H1 (cell line): ENCODE measurements around the gene CYP27C1. TPM values are rescaled to one million over a fixed set of nuclear protein-coding genes. Genes with fewer than 3 reads are reported as not detected.

Source experiments
- CTCF ChIA-PET: fragments of 300-600 bp; sonication (Branson Sonifier 250); formaldehyde crosslinking; loops from one replicate; lab custom pipeline; 2021; ENCODE audit not compliant: partially characterized antibody; lab: Charles Lee
- POLR2A ChIA-PET: fragments of 300-600 bp; sonication (Branson Sonifier 250); formaldehyde crosslinking; loops from one replicate; lab custom pipeline; 2021; ENCODE audit warnings: inconsistent platforms; ENCODE audit not compliant: partially characterized antibody; lab: Charles Lee
- DNase-seq, 2 experiments: peaks; one replicate each; pipeline versions ENCODE4 v3.0.0 to v3.0.0-alpha.2; 2010 to 2022; ENCODE audit warnings: low spot score in 2 of 2, low read depth in 1 of 2, mixed read lengths in 1 of 2
- FAIRE-seq: peaks from 2 replicates; lab custom pipeline; 2011; peaks lifted over from hg19 to GRCh38; lab: Jason Lieb, UNC
- H2AFZ ChIP-seq: 2 replicates; pipeline ENCODE4 v1.8.1; 2012; ENCODE audit warnings: low read length, inconsistent platforms
- H2AK5ac ChIP-seq: 2 replicates; pipeline ENCODE4 v1.6.1; 2013; ENCODE audit warnings: low read depth, low read length
- H2BK120ac ChIP-seq: replicated peaks from 2 replicates; pipeline ENCODE3; 2013; ENCODE audit warnings: low read depth, low read length, inconsistent platforms
- H2BK12ac ChIP-seq: 2 replicates; pipeline ENCODE4 v1.6.1; 2013; ENCODE audit warnings: low read depth, low read length
- H2BK15ac ChIP-seq: 2 replicates; pipeline ENCODE4 v1.6.1; 2013; ENCODE audit warnings: low read length
- H2BK20ac ChIP-seq: 2 replicates; pipeline ENCODE4 v1.6.1; 2013; ENCODE audit warnings: low read length
- H2BK5ac ChIP-seq: 2 replicates; pipeline ENCODE4 v1.6.1; 2013; ENCODE audit warnings: low read depth, low read length
- H3K14ac ChIP-seq: 2 replicates; pipeline ENCODE4 v1.6.1; 2013; ENCODE audit warnings: inconsistent platforms; ENCODE audit not compliant: insufficient read length
- H3K18ac ChIP-seq: 2 replicates; pipeline ENCODE4 v1.6.1; 2013; ENCODE audit warnings: low read length; ENCODE audit errors: extremely low read depth
- H3K23ac ChIP-seq: 2 replicates; pipeline ENCODE4 v1.6.1; 2013; ENCODE audit warnings: inconsistent platforms; ENCODE audit not compliant: insufficient read length
- H3K23me2 ChIP-seq: 2 replicates; pipeline ENCODE4 v1.6.1; 2013; ENCODE audit warnings: low read depth, low read length
- H3K27ac ChIP-seq: 2 replicates; pipeline ENCODE4 v1.6.1; 2011; ENCODE audit warnings: low read depth, low read length, inconsistent platforms
- H3K27me3 ChIP-seq, 4 experiments: replicated peaks in 1 of 4; 1 replicate in 1 of 4; 2 replicates in 3 of 4; pipeline versions ENCODE4 v1.6.1 to v1.8.1; 2011 to 2013; ENCODE audit warnings: low read length in 3 of 4, mild to moderate bottlenecking in 3 of 4, inconsistent platforms in 2 of 4, mixed read lengths in 2 of 4, moderate library complexity in 1 of 4; ENCODE audit not compliant: control insufficient read depth in 3 of 4, insufficient read depth in 3 of 4; ENCODE audit errors: extremely low read depth in 1 of 4
- H3K36me3 ChIP-seq, 4 experiments: 2 replicates each; pipeline versions ENCODE4 v1.6.1 to v1.8.1; 2011 to 2013; ENCODE audit warnings: mild to moderate bottlenecking in 4 of 4, low read length in 3 of 4, moderate library complexity in 2 of 4, control low read depth in 1 of 4, inconsistent platforms in 1 of 4; ENCODE audit not compliant: insufficient read depth in 4 of 4, control insufficient read depth in 2 of 4
- H3K4ac ChIP-seq: replicated peaks from 2 replicates; pipeline ENCODE3; 2013; ENCODE audit warnings: low read length, low read depth, mixed read lengths, inconsistent platforms; ENCODE audit not compliant: insufficient read length
- H3K4me1 ChIP-seq, 4 experiments: replicated peaks in 1 of 4; 1 replicate in 1 of 4; 2 replicates in 3 of 4; pipeline versions ENCODE4 v1.6.1 to v1.8.1; 2011 to 2013; ENCODE audit warnings: low read length in 3 of 4, inconsistent platforms in 2 of 4, mixed read lengths in 1 of 4; ENCODE audit not compliant: insufficient read depth in 4 of 4, control insufficient read depth in 3 of 4
- H3K4me2 ChIP-seq, 2 experiments: 2 replicates each; pipeline versions ENCODE4 v1.6.1 to v1.8.1; 2011 to 2013; ENCODE audit warnings: low read depth in 2 of 2, low read length in 2 of 2, control low read depth in 1 of 2, inconsistent platforms in 1 of 2, mild to moderate bottlenecking in 1 of 2; ENCODE audit not compliant: insufficient read depth in 1 of 2
- H3K4me3 ChIP-seq, 4 experiments: fragments of 200-600, 300-600 bp in 1 of 4; sonication (generic), shearing (Covaris generic), sonication (Bioruptor Twin) in 1 of 4; 2 replicates each; pipeline versions ENCODE4 v1.5.1 to v1.8.1; 2011 to 2016; ENCODE audit warnings: low read length in 4 of 4, low read depth in 3 of 4, control low read depth in 2 of 4, inconsistent platforms in 2 of 4, mild to moderate bottlenecking in 2 of 4, mixed read lengths in 1 of 4, moderate library complexity in 1 of 4; ENCODE audit not compliant: insufficient read depth in 2 of 4; ENCODE audit errors: extremely low read depth in 1 of 4
- H3K56ac ChIP-seq: replicated peaks from 2 replicates; pipeline ENCODE3; 2013; ENCODE audit warnings: low read depth, mild to moderate bottlenecking, mixed read lengths, low read length, inconsistent platforms; ENCODE audit not compliant: insufficient read length
- H3K79me1 ChIP-seq: 2 replicates; pipeline ENCODE4 v1.6.1; 2013; ENCODE audit warnings: low read depth, low read length, control low read depth
- H3K79me2 ChIP-seq, 2 experiments: 2 replicates each; pipeline versions ENCODE4 v1.6.1 to v1.8.1; 2012 to 2013; ENCODE audit warnings: low read length in 2 of 2, mild to moderate bottlenecking in 2 of 2, inconsistent platforms in 1 of 2; ENCODE audit not compliant: insufficient read depth in 2 of 2, control insufficient read depth in 1 of 2
- H3K9ac ChIP-seq, 4 experiments: replicated peaks in 1 of 4; 1 replicate in 1 of 4; 2 replicates in 3 of 4; pipeline versions ENCODE4 v1.6.1 to v1.8.1; 2011 to 2013; ENCODE audit warnings: low read depth in 3 of 4, low read length in 3 of 4, control low read depth in 2 of 4, mild to moderate bottlenecking in 2 of 4, moderate library complexity in 2 of 4, inconsistent platforms in 1 of 4; ENCODE audit errors: extremely low read depth in 1 of 4
- H3K9me3 ChIP-seq, 2 experiments: 2 replicates each; pipeline versions ENCODE4 v1.6.1 to v1.8.1; 2012 to 2013; ENCODE audit warnings: mild to moderate bottlenecking in 2 of 2, moderate library complexity in 2 of 2, control low read depth in 1 of 2, inconsistent platforms in 1 of 2, low read depth in 1 of 2, low read length in 1 of 2, mixed read lengths in 1 of 2; ENCODE audit not compliant: insufficient read depth in 2 of 2
- H4K20me1 ChIP-seq, 2 experiments: replicated peaks in 1 of 2; 2 replicates each; pipeline versions ENCODE3 to v1.8.1; 2011 to 2013; ENCODE audit warnings: inconsistent platforms in 2 of 2, low read length in 2 of 2, mild to moderate bottlenecking in 1 of 2; ENCODE audit not compliant: insufficient read depth in 2 of 2, control insufficient read depth in 1 of 2
- H4K5ac ChIP-seq: 2 replicates; pipeline ENCODE4 v1.6.1; 2013; ENCODE audit warnings: low read length, low read depth, mixed read lengths, inconsistent platforms; ENCODE audit not compliant: insufficient read length
- H4K8ac ChIP-seq: 2 replicates; pipeline ENCODE4 v1.8.0; 2013; ENCODE audit warnings: mild to moderate bottlenecking, moderate library complexity, low read length, inconsistent platforms; ENCODE audit not compliant: insufficient read depth; ENCODE audit errors: extremely low read depth
- H4K91ac ChIP-seq: replicated peaks from 2 replicates; pipeline ENCODE3; 2013; ENCODE audit warnings: low read length, mixed read lengths, inconsistent platforms; ENCODE audit not compliant: insufficient read length
- BACH1 ChIP-seq: IDR thresholded peaks from 2 replicates; pipeline ENCODE4 v1.6.1; 2012; ENCODE audit warnings: low read length, improper control_type of control experiment
- CBX5 ChIP-seq: fragments of 300-800, 300-1000 bp; sonication (generic); IDR thresholded peaks from 2 replicates; pipeline ENCODE4 v1.7.1; 2016; ENCODE audit warnings: antibody characterized with exemption, low read length, low read depth
- CHD2 ChIP-seq: IDR thresholded peaks from 2 replicates; pipeline ENCODE4 v1.6.1; 2012; ENCODE audit warnings: low read length, improper control_type of control experiment
- CTCF ChIP-seq, 3 experiments: IDR thresholded peaks; 1 replicate in 2 of 3; 2 replicates in 1 of 3; pipeline versions ENCODE4 v1.5.1 to v1.6.1; 2011; ENCODE audit warnings: low read length in 3 of 3, mild to moderate bottlenecking in 3 of 3, inconsistent platforms in 2 of 3, low read depth in 1 of 3, moderate library complexity in 1 of 3; ENCODE audit not compliant: insufficient read depth in 1 of 3; ENCODE audit errors: control extremely low read depth in 1 of 3
- EZH2 ChIP-seq: fragments of 200-600 bp; sonication (generic); IDR thresholded peaks from 2 replicates; pipeline ENCODE4 v1.7.1; 2012; ENCODE audit warnings: low read depth, mild to moderate bottlenecking, moderate library complexity, low read length, inconsistent platforms; ENCODE audit not compliant: severe bottlenecking
- MAFK ChIP-seq: IDR thresholded peaks from 2 replicates; pipeline ENCODE4 v1.6.1; 2012; ENCODE audit warnings: low read depth, mild to moderate bottlenecking, improper control_type of control experiment, low read length
- SAP30 ChIP-seq: fragments of 300-600 bp; sonication (generic); IDR thresholded peaks from 2 replicates; pipeline ENCODE4 v1.7.1; 2012; ENCODE audit warnings: low read length, moderate library complexity, mild to moderate bottlenecking, inconsistent platforms; ENCODE audit not compliant: insufficient read depth, insufficient replicate concordance
- SRF ChIP-seq: IDR thresholded peaks from 2 replicates; pipeline ENCODE4 v1.6.1; 2011; ENCODE audit warnings: mild to moderate bottlenecking, low read depth, low read length, moderate library complexity
- YY1 ChIP-seq: IDR thresholded peaks from 2 replicates; pipeline ENCODE4 v1.6.1; 2011; ENCODE audit warnings: low read depth, mild to moderate bottlenecking, low read length
- WGBS, 2 experiments: shearing (Covaris generic) in 1 of 2; methylation state at CpG; one replicate each; pipeline versions ENCODE4 v1.1.6 to v1.1.7; 2013 to 2015; ENCODE audit warnings: low lambda C conversion rate in 2 of 2, mixed read lengths in 2 of 2, inconsistent platforms in 1 of 2, low coverage in 1 of 2, missing lambda C conversion rate in 1 of 2; ENCODE audit not compliant: insufficient replicate concordance in 2 of 2, insufficient coverage in 1 of 2, insufficient read length in 1 of 2; ENCODE audit errors: extremely low coverage in 1 of 2, missing lambda C conversion rate in 1 of 2; 5-methylcytosine and 5-hydroxymethylcytosine counted together
- polyA plus RNA-seq, 7 experiments: library from polyadenylated mRNA; depleted of rRNA in 3 of 7; stranded (reverse) in 5 of 7; unstranded in 2 of 7; fragments of >200 nt in 5 of 7; fragments of 200-250 nt in 2 of 7; gene quantifications; 1 replicate in 5 of 7; 2 replicates in 1 of 7; 4 replicates in 1 of 7; pipeline versions ENCODE4 v1.2.1 to v1.2.3, GENCODE V29; 2011 to 2013; ENCODE audit warnings: missing spikeins in 2 of 7, mixed read lengths in 2 of 7
- total RNA-seq: library from RNA; stranded (reverse); fragmentation: NEBNext Ultra II Directional; extraction: Animal tissue kit (Norgen Biotek cat#: 25700); gene quantifications from 2 replicates; pipeline ENCODE4 v1.2.1, GENCODE V29; 2021
- TF ChIP-seq, protein P1 (sequence below): IDR thresholded peaks from 2 replicates; pipeline ENCODE4 v1.6.1; 2012; ENCODE audit warnings: low read length, inconsistent platforms

The CYP27C1 gene
- total and polyA plus RNA-seq, 2 of the 8 experiments (the other 6 are each of a cell fraction or from before 2014, with no cell fraction given) = 1.3 to 3.2 TPM

- Histone ChIP-seq H3K79me2 (no peaks in the 10 kb centered on the region), H4K5ac (no peak overlapping the region), H3K9ac (no peak overlapping the region), H3K56ac (no peak overlapping the region), H3K4me2 (no peak overlapping the region), H2BK12ac (no peak overlapping the region), H3K27me3 (no peaks in the 10 kb centered on the region), H3K4ac (no peak overlapping the region), H2BK120ac (no peak overlapping the region), H3K27ac (no peak overlapping the region), H2BK5ac (no peak overlapping the region), H3K14ac (no peak overlapping the region), H2AK5ac (no peak overlapping the region), H3K23me2 (no peaks in the 10 kb centered on the region), H3K4me1 (peaks cover 0 to 8% (median 5%) of the 10 kb centered on the region in 4 experiments; a peak in 4 of 7 replicates), H2BK20ac (no peak overlapping the region), H3K9me3 (0 out of 4 replicates have a peak, but pooled peaks cover 0 to 4% of the 10 kb centered on the region in 2 experiments), H3K23ac (no peak overlapping the region), H4K8ac (no peak overlapping the region), H3K36me3 (no peaks in the 10 kb centered on the region), H3K18ac (no peak overlapping the region), H3K79me1 (no peaks in the 10 kb centered on the region), H4K91ac (no peak overlapping the region), H3K4me3 (no peak overlapping the region), H2BK15ac (no peak overlapping the region), H2AFZ (no peak overlapping the region), H4K20me1 (no peaks in the 10 kb centered on the region)
- POLR2A ChIA-PET = no interaction called here
- 96% methylated on average over 2 of the region's 2 CpGs; no CpG with 5 or more reads in 1 of the 2 experiments for WGBS, 2 experiments
- FAIRE-seq = no peak
- no peak for DNase-seq
- CTCF ChIA-PET = interaction anchor here (0.6 to 5.5 kb wide), 8 partner anchors 8 to 94 kb away, joined by 3 to 39 read pairs (median 4); no protein-coding TSS in a partner anchor
- no peak for TF ChIP-seq EZH2
- TF ChIP-seq YY1 = no peak
- TF ChIP-seq MAFK = no peak
- TF ChIP-seq CHD2 = no peak
- no peak for TF ChIP-seq BACH1
- TF ChIP-seq CTCF (IDR thresholded peaks at IDR 0.05; ENCODE audit: control extremely low read depth in 1 of 3, insufficient read depth in 1 of 3, low read depth in 1 of 3, low read length in 3 of 3) = no peak
- TF ChIP-seq, protein P1, sequence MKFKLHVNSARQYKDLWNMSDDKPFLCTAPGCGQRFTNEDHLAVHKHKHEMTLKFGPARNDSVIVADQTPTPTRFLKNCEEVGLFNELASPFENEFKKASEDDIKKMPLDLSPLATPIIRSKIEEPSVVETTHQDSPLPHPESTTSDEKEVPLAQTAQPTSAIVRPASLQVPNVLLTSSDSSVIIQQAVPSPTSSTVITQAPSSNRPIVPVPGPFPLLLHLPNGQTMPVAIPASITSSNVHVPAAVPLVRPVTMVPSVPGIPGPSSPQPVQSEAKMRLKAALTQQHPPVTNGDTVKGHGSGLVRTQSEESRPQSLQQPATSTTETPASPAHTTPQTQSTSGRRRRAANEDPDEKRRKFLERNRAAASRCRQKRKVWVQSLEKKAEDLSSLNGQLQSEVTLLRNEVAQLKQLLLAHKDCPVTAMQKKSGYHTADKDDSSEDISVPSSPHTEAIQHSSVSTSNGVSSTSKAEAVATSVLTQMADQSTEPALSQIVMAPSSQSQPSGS = no peak
- no peak for TF ChIP-seq SAP30
- TF ChIP-seq SRF = no peak
- no peak for TF ChIP-seq CBX5
Observed at GRCh38 chr2:127159543-127159942, 60.6 kb downstream of the CYP27C1 start.
